ENCODE measurements around the gene DRAXIN.

DRAXIN gene

GRCh38 chr1:11704691-11705475, 13.4 kb downstream of the DRAXIN start:
- H3K4me3 ChIP-seq (ENCODE audit: low read length in 2 of 2), result no peak overlapping the region
- H3K79me1 ChIP-seq (ENCODE audit: low read depth, low read length), result peaks cover 6% of the 10 kb centered on the region
- no peak for DNase-seq (ENCODE audit: low spot score)
- H3K4me1 ChIP-seq (ENCODE audit: control insufficient read depth in 2 of 2, insufficient read depth in 1 of 2, low read depth in 1 of 2, low read length in 2 of 2), result peaks cover 44 to 50% of the 10 kb centered on the region in 2 donors
- peak overlapping the region; percentile 61 for H4K91ac ChIP-seq (ENCODE audit: low read depth, low read length, poor library complexity)
- H3K4ac ChIP-seq (ENCODE audit: low read length), result peak overlapping the region; percentile 96
- H2BK5ac ChIP-seq (ENCODE audit: low read length), result peak overlapping the region; percentile 16
- H3K18ac ChIP-seq (ENCODE audit: low read length), result peak overlapping the region; percentile 78
- H2BK12ac ChIP-seq (ENCODE audit: low read length), result peak overlapping the region; percentile 98
- H2BK15ac ChIP-seq (ENCODE audit: low read length), result peak overlapping the region; percentile 66
- H3K23ac ChIP-seq (ENCODE audit: low read depth, low read length, poor library complexity), result peak overlapping the region; percentile 76
- no CpG with 5 or more reads among the region's 22 CpGs for WGBS, 2 donors (ENCODE audit: extremely low coverage in 2 of 2, insufficient read length in 2 of 2, insufficient replicate concordance in 1 of 2)
- H3K9me3 ChIP-seq (replicated peaks in 1 of 2; ENCODE audit: control insufficient read depth in 2 of 2, insufficient read depth in 1 of 2, low read depth in 1 of 2, low read length in 2 of 2), result peaks cover 0 to 6% of the 10 kb centered on the region in 2 donors
- H3K9ac ChIP-seq (ENCODE audit: low read depth, low read length, poor library complexity), result peak overlapping the region; percentile 37
- peak overlapping the region; percentile 15 for H3K4me2 ChIP-seq (ENCODE audit: insufficient read depth, low read length, poor library complexity, severe bottlenecking)
- H2AK5ac ChIP-seq (ENCODE audit: low read depth, low read length), result peak overlapping the region; percentile 98
- H2BK120ac ChIP-seq (ENCODE audit: low read depth, low read length), result peak overlapping the region; percentile 49
- peak overlapping the region; percentile 39 for H3K14ac ChIP-seq (ENCODE audit: low read length)
- H3K36me3 ChIP-seq (replicated peaks in 1 of 2; ENCODE audit: control insufficient read depth in 2 of 2, insufficient read depth in 2 of 2, low read length in 2 of 2), result peaks cover 10 to 44% of the 10 kb centered on the region in 2 donors
- H3K27me3 ChIP-seq (ENCODE audit: control insufficient read depth in 3 of 3, insufficient read depth in 3 of 3, low read depth in 1 of 3, low read length in 3 of 3), result peaks cover 0 to 3% (median 0%) of the 10 kb centered on the region in 3 experiments
- H2AFZ ChIP-seq (ENCODE audit: low read length), result no peak overlapping the region
- H4K8ac ChIP-seq (ENCODE audit: low read depth, low read length), result no peak overlapping the region
- H3K27ac ChIP-seq (replicated peaks; ENCODE audit: low read length), result peak overlapping the region; percentile 8

- Histone ChIP-seq H3K27me3 (ENCODE audit: control insufficient read depth in 3 of 3, insufficient read depth in 3 of 3, low read depth in 1 of 3, low read length in 3 of 3) (peaks cover 0 to 3% (median 0%) of the 10 kb centered on the region in 3 experiments), H2BK12ac (ENCODE audit: low read length) (no peak overlapping the region), H3K27ac (replicated peaks; ENCODE audit: low read length) (no peak overlapping the region), H2BK120ac (ENCODE audit: low read depth, low read length) (no peak overlapping the region), H2AFZ (ENCODE audit: low read length) (no peak overlapping the region), H3K4me3 (ENCODE audit: low read length in 2 of 2) (no peak overlapping the region), H3K36me3 (replicated peaks in 1 of 2; ENCODE audit: control insufficient read depth in 2 of 2, insufficient read depth in 2 of 2, low read length in 2 of 2) (peaks cover 10 to 50% of the 10 kb centered on the region in 2 donors), H3K9me3 (replicated peaks in 1 of 2; ENCODE audit: control insufficient read depth in 2 of 2, insufficient read depth in 1 of 2, low read depth in 1 of 2, low read length in 2 of 2) (peaks cover 0 to 6% of the 10 kb centered on the region in 2 donors), H3K4ac (ENCODE audit: low read length) (no peak overlapping the region), H3K14ac (ENCODE audit: low read length) (no peak overlapping the region), H3K18ac (ENCODE audit: low read length) (peak overlapping the region; percentile 70), H2BK15ac (ENCODE audit: low read length) (peak overlapping the region; percentile 66), H3K4me2 (ENCODE audit: insufficient read depth, low read length, poor library complexity, severe bottlenecking) (no peak overlapping the region), H3K9ac (ENCODE audit: low read depth, low read length, poor library complexity) (no peak overlapping the region), H3K4me1 (ENCODE audit: control insufficient read depth in 2 of 2, insufficient read depth in 1 of 2, low read depth in 1 of 2, low read length in 2 of 2) (peaks cover 42 to 48% of the 10 kb centered on the region in 2 donors), H3K79me1 (ENCODE audit: low read depth, low read length) (peaks cover 6% of the 10 kb centered on the region), H3K23ac (ENCODE audit: low read depth, low read length, poor library complexity) (peak overlapping the region; percentile 76), H4K8ac (ENCODE audit: low read depth, low read length) (no peak overlapping the region), H2AK5ac (ENCODE audit: low read depth, low read length) (peak overlapping the region; percentile 98), H4K91ac (ENCODE audit: low read depth, low read length, poor library complexity) (no peak overlapping the region), H2BK5ac (ENCODE audit: low read length) (peak overlapping the region; percentile 16)
- DNase-seq (ENCODE audit: low spot score), result no peak
- no CpG with 5 or more reads among the region's 9 CpGs for WGBS, 2 donors (ENCODE audit: extremely low coverage in 2 of 2, insufficient read length in 2 of 2, insufficient replicate concordance in 1 of 2)
Observed at GRCh38 chr1:11705596-11705995, 14.1 kb downstream of the DRAXIN start.

GRCh38 chr1:11706292-11706691, 14.8 kb downstream of the DRAXIN start:
- H3K36me3 ChIP-seq (replicated peaks in 1 of 2; ENCODE audit: control insufficient read depth in 2 of 2, insufficient read depth in 2 of 2, low read length in 2 of 2), result peaks cover 10 to 54% of the 10 kb centered on the region in 2 donors
- peak overlapping the region; percentile 65 for H2BK15ac ChIP-seq (ENCODE audit: low read length)
- no peak overlapping the region for H3K4ac ChIP-seq (ENCODE audit: low read length)
- peaks cover 0 to 6% of the 10 kb centered on the region in 2 donors for H3K9me3 ChIP-seq (replicated peaks in 1 of 2; ENCODE audit: control insufficient read depth in 2 of 2, insufficient read depth in 1 of 2, low read depth in 1 of 2, low read length in 2 of 2)
- H3K79me1 ChIP-seq (ENCODE audit: low read depth, low read length), result peaks cover 6% of the 10 kb centered on the region
- no peak overlapping the region for H3K4me3 ChIP-seq (ENCODE audit: low read length in 2 of 2)
- H3K4me1 ChIP-seq (ENCODE audit: control insufficient read depth in 2 of 2, insufficient read depth in 1 of 2, low read depth in 1 of 2, low read length in 2 of 2), result peaks cover 35 to 41% of the 10 kb centered on the region in 2 donors
- H3K27ac ChIP-seq (replicated peaks; ENCODE audit: low read length), result no peak overlapping the region
- H4K91ac ChIP-seq (ENCODE audit: low read depth, low read length, poor library complexity), result no peak overlapping the region
- H2AFZ ChIP-seq (ENCODE audit: low read length), result no peak overlapping the region
- no peak overlapping the region for H2BK5ac ChIP-seq (ENCODE audit: low read length)
- no peak for DNase-seq (ENCODE audit: low spot score)
- H4K8ac ChIP-seq (ENCODE audit: low read depth, low read length), result no peak overlapping the region
- H2BK120ac ChIP-seq (ENCODE audit: low read depth, low read length), result no peak overlapping the region
- peak overlapping the region; percentile 61 for H3K18ac ChIP-seq (ENCODE audit: low read length)
- no peak overlapping the region for H3K23ac ChIP-seq (ENCODE audit: low read depth, low read length, poor library complexity)
- H3K4me2 ChIP-seq (ENCODE audit: insufficient read depth, low read length, poor library complexity, severe bottlenecking), result no peak overlapping the region
- H2AK5ac ChIP-seq (ENCODE audit: low read depth, low read length), result peak overlapping the region; percentile 12
- peak overlapping the region; percentile 78 for H3K14ac ChIP-seq (ENCODE audit: low read length)
- WGBS, 2 donors (ENCODE audit: extremely low coverage in 2 of 2, insufficient read length in 2 of 2, insufficient replicate concordance in 1 of 2), result no CpG with 5 or more reads among the region's 14 CpGs
- H3K9ac ChIP-seq (ENCODE audit: low read depth, low read length, poor library complexity), result no peak overlapping the region
- H2BK12ac ChIP-seq (ENCODE audit: low read length), result no peak overlapping the region
- peaks cover 0 to 3% (median 0%) of the 10 kb centered on the region in 3 experiments for H3K27me3 ChIP-seq (ENCODE audit: control insufficient read depth in 3 of 3, insufficient read depth in 3 of 3, low read depth in 1 of 3, low read length in 3 of 3)

GRCh38 chr1:11707621-11708276, 16.2 kb downstream of the DRAXIN start:
- no peak overlapping the region for H3K4me2 ChIP-seq (ENCODE audit: insufficient read depth, low read length, poor library complexity, severe bottlenecking)
- H2BK12ac ChIP-seq (ENCODE audit: low read length), result no peak overlapping the region
- no peak overlapping the region for H3K27ac ChIP-seq (replicated peaks; ENCODE audit: low read length)
- H3K9me3 ChIP-seq (replicated peaks in 1 of 2; ENCODE audit: control insufficient read depth in 2 of 2, insufficient read depth in 1 of 2, low read depth in 1 of 2, low read length in 2 of 2), result no peaks in the 10 kb centered on the region
- no peak for DNase-seq (ENCODE audit: low spot score)
- peak overlapping the region; percentile 53 for H3K9ac ChIP-seq (ENCODE audit: low read depth, low read length, poor library complexity)
- no peak overlapping the region for H3K23ac ChIP-seq (ENCODE audit: low read depth, low read length, poor library complexity)
- peaks cover 4 to 59% of the 10 kb centered on the region in 2 donors for H3K36me3 ChIP-seq (replicated peaks in 1 of 2; ENCODE audit: control insufficient read depth in 2 of 2, insufficient read depth in 2 of 2, low read length in 2 of 2)
- H2BK15ac ChIP-seq (ENCODE audit: low read length), result no peak overlapping the region
- H3K4me3 ChIP-seq (ENCODE audit: low read length in 2 of 2), result no peak overlapping the region
- H2BK5ac ChIP-seq (ENCODE audit: low read length), result no peak overlapping the region
- H3K4ac ChIP-seq (ENCODE audit: low read length), result no peak overlapping the region
- no peaks in the 10 kb centered on the region for H3K27me3 ChIP-seq (ENCODE audit: control insufficient read depth in 3 of 3, insufficient read depth in 3 of 3, low read depth in 1 of 3, low read length in 3 of 3)
- peaks cover 22 to 31% of the 10 kb centered on the region in 2 donors for H3K4me1 ChIP-seq (ENCODE audit: control insufficient read depth in 2 of 2, insufficient read depth in 1 of 2, low read depth in 1 of 2, low read length in 2 of 2)
- no peak overlapping the region for H3K14ac ChIP-seq (ENCODE audit: low read length)
- H2AK5ac ChIP-seq (ENCODE audit: low read depth, low read length), result peak overlapping the region; percentile 71
- no CpG with 5 or more reads among the region's 17 CpGs for WGBS, 2 donors (ENCODE audit: extremely low coverage in 2 of 2, insufficient read length in 2 of 2, insufficient replicate concordance in 1 of 2)
- H4K8ac ChIP-seq (ENCODE audit: low read depth, low read length), result no peak overlapping the region
- peaks cover 4% of the 10 kb centered on the region for H3K79me1 ChIP-seq (ENCODE audit: low read depth, low read length)
- H2BK120ac ChIP-seq (ENCODE audit: low read depth, low read length), result no peak overlapping the region
- no peak overlapping the region for H2AFZ ChIP-seq (ENCODE audit: low read length)
- no peak overlapping the region for H4K91ac ChIP-seq (ENCODE audit: low read depth, low read length, poor library complexity)
- H3K18ac ChIP-seq (ENCODE audit: low read length), result peak overlapping the region; percentile 44
